Measurements from ENCODE around the gene SPRY2. TPM values are rescaled to one million over a fixed set of nuclear protein-coding genes. Genes with fewer than 3 reads are reported as not detected.

The SPRY2 gene
- polyA plus RNA-seq, 2 of the 4 experiments (the other 2 are of a cell fraction), result 5.9 to 23.1 TPM

DNA sequence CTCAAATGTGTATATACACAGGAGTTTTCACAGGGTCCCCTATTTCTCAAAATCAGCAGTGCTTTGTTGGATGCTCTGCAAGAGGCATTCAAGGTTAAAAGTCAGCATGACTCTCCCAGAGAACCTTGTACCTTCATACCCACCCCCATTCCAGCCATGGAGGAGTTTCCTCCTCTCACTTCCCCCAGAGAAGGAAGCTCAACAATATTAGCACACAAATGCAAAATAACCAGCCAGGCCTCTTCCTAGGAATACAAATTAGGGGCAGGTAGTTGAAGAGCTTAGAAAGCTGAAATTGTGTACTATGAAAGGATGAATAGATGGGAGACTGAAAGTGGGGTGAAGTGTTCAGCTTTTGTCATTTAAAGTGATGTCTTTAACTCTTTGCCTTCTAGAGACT is 43.8 kb downstream of the SPRY2 start:
- ATAC-seq, result no peak
- TF ChIP-seq, protein P1, sequence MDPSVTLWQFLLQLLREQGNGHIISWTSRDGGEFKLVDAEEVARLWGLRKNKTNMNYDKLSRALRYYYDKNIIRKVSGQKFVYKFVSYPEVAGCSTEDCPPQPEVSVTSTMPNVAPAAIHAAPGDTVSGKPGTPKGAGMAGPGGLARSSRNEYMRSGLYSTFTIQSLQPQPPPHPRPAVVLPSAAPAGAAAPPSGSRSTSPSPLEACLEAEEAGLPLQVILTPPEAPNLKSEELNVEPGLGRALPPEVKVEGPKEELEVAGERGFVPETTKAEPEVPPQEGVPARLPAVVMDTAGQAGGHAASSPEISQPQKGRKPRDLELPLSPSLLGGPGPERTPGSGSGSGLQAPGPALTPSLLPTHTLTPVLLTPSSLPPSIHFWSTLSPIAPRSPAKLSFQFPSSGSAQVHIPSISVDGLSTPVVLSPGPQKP (IDR thresholded peaks at IDR 0.05; ENCODE audit: low read depth, low read length), result no peak
- TF ChIP-seq EP300 (IDR thresholded peaks at IDR 0.05) (no peak), TFCP2L1 (CRISPR knock-in tag; IDR thresholded peaks at IDR 0.05) (no peak), FOSL2 (IDR thresholded peaks at IDR 0.05) (no peak), FOSL2 (CRISPR knock-in tag; IDR thresholded peaks at IDR 0.05) (no peak), REST (IDR thresholded peaks at IDR 0.05) (no peak), RCOR1 (IDR thresholded peaks at IDR 0.05; ENCODE audit: low read depth, low read length) (no peak), GATA3 (IDR thresholded peaks at IDR 0.05; ENCODE audit: borderline replicate concordance) (no peak), PHF8 (IDR thresholded peaks at IDR 0.05; ENCODE audit: borderline replicate concordance, low read depth) (no peak), NR3C1 (IDR thresholded peaks at IDR 0.05) (no peak), HMGXB4 (CRISPR knock-in tag; IDR thresholded peaks at IDR 0.05; ENCODE audit: borderline replicate concordance) (no peak), TP53 (CRISPR knock-in tag; IDR thresholded peaks at IDR 0.05) (no peak), NPAS2 (CRISPR knock-in tag; IDR thresholded peaks at IDR 0.05; ENCODE audit: borderline replicate concordance) (no peak)
- TF ChIP-seq, protein P2, sequence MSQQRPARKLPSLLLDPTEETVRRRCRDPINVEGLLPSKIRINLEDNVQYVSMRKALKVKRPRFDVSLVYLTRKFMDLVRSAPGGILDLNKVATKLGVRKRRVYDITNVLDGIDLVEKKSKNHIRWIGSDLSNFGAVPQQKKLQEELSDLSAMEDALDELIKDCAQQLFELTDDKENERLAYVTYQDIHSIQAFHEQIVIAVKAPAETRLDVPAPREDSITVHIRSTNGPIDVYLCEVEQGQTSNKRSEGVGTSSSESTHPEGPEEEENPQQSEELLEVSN (IDR thresholded peaks at IDR 0.05; ENCODE audit: borderline replicate concordance, low read depth), result no peak
- POLR2A ChIA-PET, result no interaction called here

DNA sequence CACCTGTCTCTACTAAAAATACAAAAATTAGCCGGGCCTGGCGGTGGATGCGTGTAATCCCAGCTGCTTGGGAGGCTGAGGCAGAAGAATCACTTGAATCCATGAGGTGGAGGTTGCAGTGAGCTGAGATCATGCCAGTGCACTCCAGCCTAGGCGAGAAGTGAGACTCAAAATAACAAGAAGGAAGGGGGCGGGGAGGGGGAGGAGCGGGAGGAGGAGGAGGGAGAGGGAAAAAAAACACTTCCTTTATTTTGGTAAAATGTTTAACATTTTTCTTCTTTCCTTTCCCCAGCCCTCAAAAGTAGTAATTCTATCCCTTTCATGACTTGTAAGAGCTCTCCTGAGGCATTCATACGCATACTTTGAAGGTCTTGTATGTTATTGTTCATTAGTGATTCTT is 44.3 kb downstream of the SPRY2 start:
- ATAC-seq, result no peak
- TF ChIP-seq JUN (IDR thresholded peaks at IDR 0.05), result no peak
- no peak for TF ChIP-seq ZSCAN20 (CRISPR knock-in tag; IDR thresholded peaks at IDR 0.05)
- no peak for TF ChIP-seq HOXA7 (CRISPR knock-in tag; IDR thresholded peaks at IDR 0.05)
- no peak for TF ChIP-seq HMGXB4 (CRISPR knock-in tag; IDR thresholded peaks at IDR 0.05; ENCODE audit: borderline replicate concordance)
- no peak for TF ChIP-seq ESRRA (IDR thresholded peaks at IDR 0.05; ENCODE audit: borderline replicate concordance, low read length)
- TF ChIP-seq BCL3 (IDR thresholded peaks at IDR 0.05), result no peak
- no peak for TF ChIP-seq ZFP36 (IDR thresholded peaks at IDR 0.05; ENCODE audit: borderline replicate concordance, partially characterized antibody)
- TF ChIP-seq HOXB13 (CRISPR knock-in tag; IDR thresholded peaks at IDR 0.05; ENCODE audit: low read depth), result no peak
- no peak for TF ChIP-seq NPAS2 (CRISPR knock-in tag; IDR thresholded peaks at IDR 0.05; ENCODE audit: borderline replicate concordance)
- TF ChIP-seq MAFK (IDR thresholded peaks at IDR 0.05; ENCODE audit: partially characterized antibody), result no peak
- TF ChIP-seq USF2 (IDR thresholded peaks at IDR 0.05), result no peak
- no peak for TF ChIP-seq FOXS1 (CRISPR knock-in tag; IDR thresholded peaks at IDR 0.05)
- TF ChIP-seq SMC3 (IDR thresholded peaks at IDR 0.05), result no peak
- no peak for TF ChIP-seq HEYL (CRISPR knock-in tag; IDR thresholded peaks at IDR 0.05)

More for the DNA sequence above, 43.8 kb downstream of the SPRY2 start:
- FAIRE-seq, result no peak
- CTCF ChIA-PET, result interaction anchor here (0.6 kb wide), 1 partner anchor 69 kb away, joined by 3 read pairs; no protein-coding TSS in a partner anchor
- Histone ChIP-seq H3K9me3 (no peaks in the 10 kb centered on the region), H3K4me1 (no peaks in the 10 kb centered on the region), H3K4me2 (no peak overlapping the region), H3K27ac (no peak overlapping the region), H3K4me3 (no peak overlapping the region)
- no peak for DNase-seq (ENCODE audit: low read depth in 1 of 2, low spot score in 1 of 2)

More for the DNA sequence above, 44.3 kb downstream of the SPRY2 start:
- Histone ChIP-seq H3K9me3 (no peaks in the 10 kb centered on the region), H3K4me1 (no peaks in the 10 kb centered on the region), H3K27ac (no peak overlapping the region), H3K4me2 (no peak overlapping the region), H3K4me3 (no peak overlapping the region)
- CTCF ChIA-PET, result no interaction called here
- DNase-seq (ENCODE audit: low read depth in 1 of 2, low spot score in 1 of 2) (no peak), FAIRE-seq (no peak)
- 97% methylated on average over 6 of the region's 7 CpGs for WGBS (ENCODE audit: missing lambda C conversion rate)
- POLR2A ChIA-PET, result no interaction called here

Measured in A549 (cell line).